Loucy (cell line): ENCODE measurements around the gene SZT2.

Source experiments
- CTCF ChIP-seq: fragments of 200-600 bp; sonication (generic); conservative IDR thresholded peaks from 2 replicates; pipeline ENCODE4 v1.5.1; 2014; ENCODE audit warnings: mild to moderate bottlenecking, antibody characterized with exemption, low read length
- EZH2phosphoT487 ChIP-seq: fragments of 200-600 bp; IDR thresholded peaks from 2 replicates; pipeline ENCODE4 v1.6.1; 2018; ENCODE audit warnings: antibody characterized with exemption, mild to moderate bottlenecking, moderate library complexity, borderline replicate concordance

GRCh38 chr1:43358746-43359693, 30.7 kb upstream of the SZT2 start, which contains the start of gene CDC20:
- no peak for TF ChIP-seq CTCF
- TF ChIP-seq EZH2phosphoT487, result no peak
